ENCODE measurements around the gene IQCK. TPM values are rescaled to one million over a fixed set of nuclear protein-coding genes. Genes with fewer than 3 reads are reported as not detected.

Gene IQCK
- total RNA-seq, 6 experiments from 2014 or later: 2.0 to 4.7 (median 3.9) TPM

DNA sequence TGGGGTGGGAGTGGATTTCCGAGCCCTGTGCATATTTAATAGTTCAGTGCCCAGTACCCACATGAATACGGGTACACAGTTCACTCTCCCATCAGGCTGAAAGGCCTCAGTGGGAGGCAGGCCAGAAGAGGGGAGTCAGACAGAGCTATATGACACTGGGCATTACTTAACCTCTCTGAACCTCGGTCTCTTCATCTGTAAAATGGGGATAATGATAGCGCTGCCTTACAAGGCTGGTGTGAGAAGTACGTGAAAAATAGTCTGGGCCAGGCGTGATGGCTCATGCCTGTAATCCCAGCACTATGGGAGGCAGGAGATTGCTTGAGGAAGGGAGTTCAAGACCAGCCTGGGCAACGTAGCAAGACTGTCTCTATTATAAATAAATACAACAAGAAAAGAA is 163.0 kb downstream of the IQCK start:
- TF ChIP-seq POLR2A (IDR thresholded peaks at IDR 0.05): no peak
- TF ChIP-seq, protein P1, sequence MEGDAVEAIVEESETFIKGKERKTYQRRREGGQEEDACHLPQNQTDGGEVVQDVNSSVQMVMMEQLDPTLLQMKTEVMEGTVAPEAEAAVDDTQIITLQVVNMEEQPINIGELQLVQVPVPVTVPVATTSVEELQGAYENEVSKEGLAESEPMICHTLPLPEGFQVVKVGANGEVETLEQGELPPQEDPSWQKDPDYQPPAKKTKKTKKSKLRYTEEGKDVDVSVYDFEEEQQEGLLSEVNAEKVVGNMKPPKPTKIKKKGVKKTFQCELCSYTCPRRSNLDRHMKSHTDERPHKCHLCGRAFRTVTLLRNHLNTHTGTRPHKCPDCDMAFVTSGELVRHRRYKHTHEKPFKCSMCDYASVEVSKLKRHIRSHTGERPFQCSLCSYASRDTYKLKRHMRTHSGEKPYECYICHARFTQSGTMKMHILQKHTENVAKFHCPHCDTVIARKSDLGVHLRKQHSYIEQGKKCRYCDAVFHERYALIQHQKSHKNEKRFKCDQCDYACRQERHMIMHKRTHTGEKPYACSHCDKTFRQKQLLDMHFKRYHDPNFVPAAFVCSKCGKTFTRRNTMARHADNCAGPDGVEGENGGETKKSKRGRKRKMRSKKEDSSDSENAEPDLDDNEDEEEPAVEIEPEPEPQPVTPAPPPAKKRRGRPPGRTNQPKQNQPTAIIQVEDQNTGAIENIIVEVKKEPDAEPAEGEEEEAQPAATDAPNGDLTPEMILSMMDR (IDR thresholded peaks at IDR 0.05): no peak
- Histone ChIP-seq H3K4me1 (peaks cover 0 to 11% (median 4%) of the 10 kb centered on the region in 4 donors), H3K36me3 (no peaks in the 10 kb centered on the region), H3K4me3 (no peak overlapping the region), H3K27ac (no peak overlapping the region), H3K27me3 (no peaks in the 10 kb centered on the region), H3K9me3 (no peaks in the 10 kb centered on the region)
- intact Hi-C loops (cut with DNase I): no loop called here
- ATAC-seq (no peak), DNase-seq (no peak)
- WGBS (ENCODE audit: insufficient coverage, low coverage, low lambda C conversion rate, missing lambda C conversion rate): 89% methylated on average over 7 of the region's 7 CpGs

DNA sequence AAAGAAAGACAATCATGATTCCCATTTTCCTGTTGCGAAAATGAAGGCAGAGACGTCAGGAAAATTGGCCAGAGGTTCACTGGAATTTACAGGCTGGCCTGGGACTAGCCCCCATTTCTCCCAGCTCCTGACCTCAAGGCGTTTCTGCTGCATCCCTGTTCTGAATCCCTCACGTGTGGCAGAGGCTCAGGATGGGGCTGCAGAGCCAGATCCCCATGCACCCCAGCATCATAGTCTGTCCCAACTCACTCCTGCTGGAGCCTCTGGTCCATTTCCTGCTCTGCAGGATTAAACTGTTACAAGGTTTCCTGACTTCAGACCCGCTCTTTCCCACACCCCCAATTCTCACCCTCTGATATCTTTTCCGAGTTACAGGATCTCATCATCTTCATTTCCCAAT is 163.7 kb downstream of the IQCK start:
- no peaks in the 10 kb centered on the region for H3K36me3 ChIP-seq
- H3K9me3 ChIP-seq: no peaks in the 10 kb centered on the region
- no peak overlapping the region for H3K4me3 ChIP-seq
- DNase-seq (no peak), ATAC-seq (no peak)
- peaks cover 0 to 12% (median 5%) of the 10 kb centered on the region in 4 donors for H3K4me1 ChIP-seq
- intact Hi-C loops (cut with DNase I): no loop called here
- no peaks in the 10 kb centered on the region for H3K27me3 ChIP-seq
- H3K27ac ChIP-seq: no peak overlapping the region
- TF ChIP-seq POLR2A (IDR thresholded peaks at IDR 0.05): no peak
- TF ChIP-seq, protein P1 (IDR thresholded peaks at IDR 0.05): no peak
- 62% methylated on average over 3 of the region's 6 CpGs for WGBS (ENCODE audit: insufficient coverage, low coverage, low lambda C conversion rate, missing lambda C conversion rate)

DNA sequence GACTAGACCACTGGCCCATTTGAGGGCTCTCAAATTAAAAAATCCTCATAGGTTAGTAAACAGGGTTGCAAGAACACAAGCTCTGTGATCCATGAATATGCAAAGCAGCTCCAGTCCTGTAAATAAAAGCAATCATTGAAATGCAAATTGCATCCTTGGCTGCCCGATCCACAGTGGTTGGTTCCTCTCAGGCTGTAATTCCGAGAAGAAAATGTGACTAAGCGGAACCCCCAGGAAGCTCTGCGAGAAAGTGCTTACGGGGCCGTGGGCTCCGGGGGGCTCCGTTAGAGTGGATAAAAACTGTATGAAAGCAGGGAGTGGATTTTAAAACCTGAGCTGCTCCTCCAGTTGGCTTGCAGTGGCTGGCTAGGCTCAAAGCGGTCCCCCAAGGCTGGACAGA is 164.1 kb downstream of the IQCK start:
- Histone ChIP-seq H3K27ac (no peak overlapping the region), H3K9me3 (no peaks in the 10 kb centered on the region), H3K27me3 (no peaks in the 10 kb centered on the region), H3K4me3 (no peak overlapping the region), H3K4me1 (peaks cover 0 to 12% (median 5%) of the 10 kb centered on the region in 4 donors), H3K36me3 (no peaks in the 10 kb centered on the region)
- intact Hi-C loops (cut with DNase I): no loop called here
- TF ChIP-seq POLR2A (IDR thresholded peaks at IDR 0.05): no peak
- TF ChIP-seq, protein P1 (IDR thresholded peaks at IDR 0.05): no peak
- ATAC-seq (no peak), DNase-seq (no peak)
- 50% methylated on average over 1 of the region's 9 CpGs for WGBS (ENCODE audit: insufficient coverage, low coverage, low lambda C conversion rate, missing lambda C conversion rate)

DNA sequence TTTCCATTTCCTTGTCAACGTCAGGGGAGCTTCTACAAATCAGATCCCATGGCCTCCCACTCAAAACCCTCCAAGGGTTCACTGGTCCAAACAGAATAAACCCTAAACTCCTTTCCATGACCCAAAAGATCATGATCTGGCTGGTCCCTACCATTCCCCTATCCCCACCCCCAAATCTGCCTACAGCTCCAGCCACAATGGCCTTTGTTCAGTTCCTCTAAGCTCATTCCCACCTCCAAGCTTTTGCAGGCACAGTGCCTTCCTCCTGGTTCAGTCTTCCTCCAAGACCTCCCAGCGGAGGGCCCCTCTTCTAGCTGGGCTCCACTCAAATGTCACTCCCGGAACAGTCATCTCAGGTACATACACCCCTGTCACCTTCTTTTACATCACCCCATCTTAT is 164.6 kb downstream of the IQCK start:
- H3K36me3 ChIP-seq: no peaks in the 10 kb centered on the region
- peaks cover 0 to 12% (median 5%) of the 10 kb centered on the region in 4 donors for H3K4me1 ChIP-seq
- no peak overlapping the region for H3K4me3 ChIP-seq
- H3K27ac ChIP-seq: no peak overlapping the region
- WGBS (ENCODE audit: insufficient coverage, low coverage, low lambda C conversion rate, missing lambda C conversion rate): 50% methylated on average over 3 of the region's 3 CpGs
- H3K27me3 ChIP-seq: no peaks in the 10 kb centered on the region
- TF ChIP-seq, protein P1 (IDR thresholded peaks at IDR 0.05): no peak
- TF ChIP-seq POLR2A (IDR thresholded peaks at IDR 0.05): no peak
- intact Hi-C loops (cut with DNase I): no loop called here
- H3K9me3 ChIP-seq: no peaks in the 10 kb centered on the region
- no peak for ATAC-seq
- DNase-seq: no peak

All from right lobe of liver (tissue), 6 donors.